Pancreas (tissue), 10 donors: ENCODE data around the gene ELF3. TPM values are rescaled to one million over a fixed set of nuclear protein-coding genes. Genes with fewer than 3 reads are reported as not detected.

Source experiments
- ATAC-seq, 4 donors: fragments of 200-7000 bp; cut with Tn5 transposase; one replicate each; pipeline versions ENCODE4 v1.8.0 to v1.9.1; 2020; ENCODE audit warnings: mild to moderate bottlenecking in 4 of 4, moderate library complexity in 4 of 4
- DNase-seq, 6 donors: peaks; one replicate each; pipeline ENCODE4 v3.0.0-alpha.2; 2020
- FAIRE-seq: peaks from 2 replicates; lab custom pipeline; 2012; peaks lifted over from hg19 to GRCh38; lab: Jason Lieb, UNC
- H3K27ac ChIP-seq, 4 donors: fragments of 200-600 bp; sonication (generic); 1 replicate in 3 of 4; 2 replicates in 1 of 4; pipeline versions ENCODE4 v1.5.0 to v1.8.0; 2020
- H3K27me3 ChIP-seq, 4 donors: fragments of 200-600 bp; one replicate each; pipeline ENCODE4 v1.8.0; 2021
- H3K36me3 ChIP-seq, 3 donors: fragments of 200-600 bp; sonication (generic) in 1 of 3; one replicate each; pipeline versions ENCODE4 v1.5.0 to v1.8.0; 2020 to 2021
- H3K4me1 ChIP-seq, 3 donors: fragments of 200-600 bp; one replicate each; pipeline ENCODE4 v1.8.0; 2021
- H3K4me3 ChIP-seq, 4 donors: fragments of 200-600 bp; sonication (generic) in 2 of 4; one replicate each; pipeline versions ENCODE4 v1.5.0 to v1.8.0; 2020 to 2021
- H3K9me3 ChIP-seq, 4 donors: fragments of 200-600 bp; one replicate each; pipeline ENCODE4 v1.8.0; 2021
- WGBS, 2 donors: extraction: QIAGEN DNeasy Blood & Tissue Kit; methylation state at CpG; one replicate each; pipeline ENCODE4 v1.1.7; 2013; 5-methylcytosine and 5-hydroxymethylcytosine counted together
- intact Hi-C, 3 donors: fragments of 100-400 bp; cut with DNase I; formaldehyde crosslinking; loops; one replicate each; pipeline versions ENCODE4 v1.11.1 to v1.14.2; 2022
- polyA plus RNA-seq, 2 donors: library from polyadenylated mRNA; stranded (reverse); fragments of 200-250 nt; gene quantifications; one replicate each; pipeline ENCODE4 v1.2.3, GENCODE V29; 2013
- total RNA-seq, 6 donors: library from RNA; stranded (reverse); fragmentation: NEBNext Ultra II Directional in 4 of 6; extraction: Animal tissue kit (Norgen Biotek cat#: 25700) in 4 of 6; gene quantifications; one replicate each; pipeline versions ENCODE4 v1.2.1 to v1.2.4, GENCODE V29; 2021 to 2023
- TF ChIP-seq, protein P1 (sequence below), 4 donors: fragments of 200-600 bp; sonication (generic) in 3 of 4; IDR thresholded peaks; one replicate each; pipeline versions ENCODE4 v1.5.0 to v1.8.0; 2021; ENCODE audit warnings: antibody characterized with exemption in 4 of 4
- donor health status: healthy with polysubstance abuse.
- donor health status: DM: no; HTN: no; CAD: no; lungs with moderate emphysema.
- donor health status: DM: no; HTN: no; CAD: no.
- donor health status: control.
- donor health status: control.
- donor health status: Bipolar disorder and iron deficiency.
- donor health status: DM: yes; HTN: yes; CAD: no.
- donor health status: DM: no; HTN: no; CAD: no.
- donor health status: DM: no; HTN: no; CAD: no.
- donor health status: DM: yes; HTN: yes; CAD: no.

The ELF3 gene
- total and polyA plus RNA-seq, 8 donors = 99.3 to 447 (median 211) TPM

DNA sequence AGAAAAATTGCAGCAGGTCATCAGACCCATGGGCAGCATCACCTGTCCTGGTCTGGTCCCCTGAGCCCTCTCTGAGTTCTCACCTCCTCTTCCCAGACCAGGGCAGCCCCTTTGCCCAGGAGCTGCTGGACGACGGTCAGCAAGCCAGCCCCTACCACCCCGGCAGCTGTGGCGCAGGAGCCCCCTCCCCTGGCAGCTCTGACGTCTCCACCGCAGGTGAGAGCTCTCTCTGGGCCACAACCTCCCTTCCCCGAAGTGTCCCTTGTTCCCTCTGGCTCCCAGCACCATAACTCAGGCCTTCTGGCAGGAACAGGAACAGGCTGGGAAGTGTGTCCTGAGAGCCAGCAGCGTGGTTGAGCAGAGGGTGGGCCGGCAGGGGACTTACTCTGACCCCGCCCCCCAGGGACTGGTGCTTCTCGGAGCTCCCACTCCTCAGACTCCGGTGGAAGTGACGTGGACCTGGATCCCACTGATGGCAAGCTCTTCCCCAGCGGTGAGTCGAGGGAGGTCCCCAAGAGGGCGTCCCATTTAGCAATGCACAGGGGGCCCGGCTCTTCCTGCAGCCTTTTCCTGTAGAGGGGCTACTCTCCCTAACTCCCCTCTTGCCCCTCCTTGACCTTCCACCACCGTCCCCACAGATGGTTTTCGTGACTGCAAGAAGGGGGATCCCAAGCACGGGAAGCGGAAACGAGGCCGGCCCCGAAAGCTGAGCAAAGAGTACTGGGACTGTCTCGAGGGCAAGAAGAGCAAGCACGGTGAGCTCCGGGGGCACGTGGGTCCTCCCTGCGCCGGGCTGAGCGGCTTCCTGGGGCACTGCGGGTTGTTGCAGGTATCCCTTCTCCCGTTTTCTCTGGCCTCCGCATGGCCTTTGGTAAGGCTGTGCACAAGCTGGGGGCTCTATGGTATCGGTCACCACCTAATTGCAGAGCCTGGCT lies 2.4 kb downstream of the ELF3 start:
- Histone ChIP-seq H3K9me3 (no peaks in the 10 kb centered on the region), H3K4me3 (peak overlapping the region; percentile 61 to 96 (median 76)), H3K4me1 (peaks cover 34 to 43% (median 35%) of the 10 kb centered on the region in 3 donors), H3K36me3 (peaks cover 5 to 48% (median 13%) of the 10 kb centered on the region in 3 donors), H3K27ac (peak overlapping the region; percentile 22 to 97 (median 92)), H3K27me3 (no peaks in the 10 kb centered on the region)
- ATAC-seq (no peak), FAIRE-seq (no peak), DNase-seq (peak in 4 of 6 donors; percentile 38 to 81 (median 62))
- intact Hi-C loops = loop anchor here in 1 of 3 donors (5.0 kb wide), 1 partner anchor 94 kb away; no protein-coding TSS in a partner anchor
- TF ChIP-seq, protein P1, sequence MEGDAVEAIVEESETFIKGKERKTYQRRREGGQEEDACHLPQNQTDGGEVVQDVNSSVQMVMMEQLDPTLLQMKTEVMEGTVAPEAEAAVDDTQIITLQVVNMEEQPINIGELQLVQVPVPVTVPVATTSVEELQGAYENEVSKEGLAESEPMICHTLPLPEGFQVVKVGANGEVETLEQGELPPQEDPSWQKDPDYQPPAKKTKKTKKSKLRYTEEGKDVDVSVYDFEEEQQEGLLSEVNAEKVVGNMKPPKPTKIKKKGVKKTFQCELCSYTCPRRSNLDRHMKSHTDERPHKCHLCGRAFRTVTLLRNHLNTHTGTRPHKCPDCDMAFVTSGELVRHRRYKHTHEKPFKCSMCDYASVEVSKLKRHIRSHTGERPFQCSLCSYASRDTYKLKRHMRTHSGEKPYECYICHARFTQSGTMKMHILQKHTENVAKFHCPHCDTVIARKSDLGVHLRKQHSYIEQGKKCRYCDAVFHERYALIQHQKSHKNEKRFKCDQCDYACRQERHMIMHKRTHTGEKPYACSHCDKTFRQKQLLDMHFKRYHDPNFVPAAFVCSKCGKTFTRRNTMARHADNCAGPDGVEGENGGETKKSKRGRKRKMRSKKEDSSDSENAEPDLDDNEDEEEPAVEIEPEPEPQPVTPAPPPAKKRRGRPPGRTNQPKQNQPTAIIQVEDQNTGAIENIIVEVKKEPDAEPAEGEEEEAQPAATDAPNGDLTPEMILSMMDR (IDR thresholded peaks at IDR 0.05) = no peak
- WGBS, 2 donors = 39 to 42% methylated on average over 35 of the region's 35 CpGs

DNA sequence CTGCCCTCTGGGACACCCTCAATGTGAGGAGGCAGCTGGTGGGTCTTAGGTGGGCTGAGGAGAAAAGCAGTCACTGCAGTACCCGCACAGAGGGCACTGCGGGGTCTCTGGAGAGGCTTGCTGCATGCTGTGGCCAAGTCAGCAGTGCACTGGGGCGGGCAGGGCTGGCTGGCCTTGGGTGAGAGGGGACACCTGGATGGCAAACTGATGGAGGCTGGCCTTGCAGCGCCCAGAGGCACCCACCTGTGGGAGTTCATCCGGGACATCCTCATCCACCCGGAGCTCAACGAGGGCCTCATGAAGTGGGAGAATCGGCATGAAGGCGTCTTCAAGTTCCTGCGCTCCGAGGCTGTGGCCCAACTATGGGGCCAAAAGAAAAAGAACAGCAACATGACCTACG lies 3.2 kb downstream of the ELF3 start:
- intact Hi-C loops = loop anchor here in 1 of 3 donors (5.0 kb wide), 1 partner anchor 94 kb away; no protein-coding TSS in a partner anchor
- TF ChIP-seq, protein P1 (IDR thresholded peaks at IDR 0.05) = no peak
- WGBS, 2 donors = 57 to 72% methylated on average over 12 of the region's 12 CpGs

DNA sequence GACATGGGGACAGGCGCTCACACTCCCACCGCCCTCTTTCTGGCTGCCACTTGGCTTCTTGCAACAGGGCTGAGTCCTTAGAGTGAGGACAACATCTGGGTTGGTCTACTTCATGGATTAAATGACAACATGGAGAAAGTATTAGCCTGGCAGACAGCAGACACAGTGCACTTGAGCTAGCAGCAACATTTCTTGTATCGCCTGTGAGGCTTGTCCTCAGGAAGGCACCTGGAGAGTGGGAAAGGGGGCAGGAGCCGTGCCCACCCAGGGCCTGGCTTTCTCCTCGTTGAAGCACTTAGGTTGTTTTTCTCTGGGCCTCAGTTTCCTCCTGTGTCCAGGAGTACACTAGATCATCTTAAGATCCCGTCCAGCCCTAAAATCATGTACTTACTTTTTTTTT lies 3.7 kb downstream of the ELF3 start:
- no peak for FAIRE-seq
- no peak for DNase-seq
- H3K9me3 ChIP-seq = no peaks in the 10 kb centered on the region
- H3K4me1 ChIP-seq = peaks cover 41 to 44% (median 42%) of the 10 kb centered on the region in 3 donors
- no peaks in the 10 kb centered on the region for H3K27me3 ChIP-seq
- no peak for ATAC-seq
- peak overlapping the region in 2 of 4 donors; percentile 91 to 97 for H3K27ac ChIP-seq
- intact Hi-C loops = loop anchor here in 1 of 3 donors (5.0 kb wide), 1 partner anchor 93 kb away; no protein-coding TSS in a partner anchor
- TF ChIP-seq, protein P1 (IDR thresholded peaks at IDR 0.05) = no peak
- peak overlapping the region in 3 of 4 donors; percentile 69 to 96 (median 83) for H3K4me3 ChIP-seq
- 65 to 75% methylated on average over 6 of the region's 6 CpGs for WGBS, 2 donors
- H3K36me3 ChIP-seq = peaks cover 5 to 48% (median 13%) of the 10 kb centered on the region in 3 donors

More for the DNA sequence above, 3.2 kb downstream of the ELF3 start:
- DNase-seq (peak in 4 of 6 donors; percentile 31 to 83 (median 59)), ATAC-seq (no peak), FAIRE-seq (no peak)
- H3K4me1 ChIP-seq = peaks cover 42 to 44% (median 42%) of the 10 kb centered on the region in 3 donors
- H3K27me3 ChIP-seq = no peaks in the 10 kb centered on the region
- peak overlapping the region; percentile 61 to 96 (median 76) for H3K4me3 ChIP-seq
- H3K9me3 ChIP-seq = no peaks in the 10 kb centered on the region
- peak overlapping the region in 2 of 4 donors; percentile 91 to 97 for H3K27ac ChIP-seq
- peaks cover 5 to 48% (median 13%) of the 10 kb centered on the region in 3 donors for H3K36me3 ChIP-seq

DNA sequence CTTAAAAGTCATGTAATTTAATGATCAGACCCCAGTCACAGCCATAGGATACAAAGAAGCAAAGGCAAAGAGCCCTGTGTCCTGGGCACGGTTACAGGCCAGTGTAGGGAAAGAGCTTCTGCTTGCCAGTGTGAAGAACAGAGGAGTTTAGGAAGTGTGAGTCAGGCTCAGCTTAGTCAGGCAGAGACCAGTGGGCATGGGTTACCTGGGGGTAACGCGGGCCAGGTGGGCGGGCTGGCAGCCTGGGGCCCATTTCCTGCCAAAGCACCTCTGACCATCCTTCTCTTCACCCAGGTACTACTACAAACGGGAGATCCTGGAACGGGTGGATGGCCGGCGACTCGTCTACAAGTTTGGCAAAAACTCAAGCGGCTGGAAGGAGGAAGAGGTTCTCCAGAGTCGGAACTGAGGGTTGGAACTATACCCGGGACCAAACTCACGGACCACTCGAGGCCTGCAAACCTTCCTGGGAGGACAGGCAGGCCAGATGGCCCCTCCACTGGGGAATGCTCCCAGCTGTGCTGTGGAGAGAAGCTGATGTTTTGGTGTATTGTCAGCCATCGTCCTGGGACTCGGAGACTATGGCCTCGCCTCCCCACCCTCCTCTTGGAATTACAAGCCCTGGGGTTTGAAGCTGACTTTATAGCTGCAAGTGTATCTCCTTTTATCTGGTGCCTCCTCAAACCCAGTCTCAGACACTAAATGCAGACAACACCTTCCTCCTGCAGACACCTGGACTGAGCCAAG lies 4.7 kb downstream of the ELF3 start:
- H3K27ac ChIP-seq = peak overlapping the region in 2 of 4 donors; percentile 91 to 97
- H3K27me3 ChIP-seq = no peaks in the 10 kb centered on the region
- intact Hi-C loops = loop anchor here in 1 of 3 donors (5.0 kb wide), 1 partner anchor 92 kb away; no protein-coding TSS in a partner anchor
- WGBS, 2 donors = 44 to 46% methylated on average over 17 of the region's 17 CpGs
- TF ChIP-seq, protein P1 (IDR thresholded peaks at IDR 0.05) = no peak
- H3K9me3 ChIP-seq = no peaks in the 10 kb centered on the region
- no peak for ATAC-seq
- peaks cover 5 to 48% (median 13%) of the 10 kb centered on the region in 3 donors for H3K36me3 ChIP-seq
- FAIRE-seq = no peak
- peak in 4 of 6 donors; percentile 45 to 65 (median 50) for DNase-seq
- H3K4me1 ChIP-seq = peaks cover 31 to 40% (median 37%) of the 10 kb centered on the region in 3 donors
- peak overlapping the region in 2 of 4 donors; percentile 83 to 96 for H3K4me3 ChIP-seq
